Body of pancreas (tissue), 4 donors: Measurements from ENCODE around the gene SCGN.

Experiments used
- CTCF ChIP-seq, 7 experiments: fragments of 450-650 bp in 4 of 7; fragments of 200-600 bp in 3 of 7; sonication (generic) in 3 of 7; IDR thresholded peaks; one replicate each; pipeline ENCODE4 v1.5.1; 2016 to 2019; ENCODE audit warnings: antibody characterized with exemption in 7 of 7
- POLR2A ChIP-seq, 3 donors: fragments of 450-650 bp; IDR thresholded peaks; one replicate each; pipeline ENCODE4 v1.6.1; 2016; ENCODE audit warnings: antibody characterized with exemption in 3 of 3, mild to moderate bottlenecking in 2 of 3

- no peak for TF ChIP-seq CTCF (IDR thresholded peaks at IDR 0.05)
- no peak for TF ChIP-seq POLR2A (IDR thresholded peaks at IDR 0.05)
These were observed 40.5 kb downstream of the SCGN start for GRCh38 chr6:25692472-25692871.
